NB4 (cell line): Measurements from ENCODE around the gene FER.

Experiments
- CTCF ChIP-seq: IDR thresholded peaks from one replicate; pipeline ENCODE4 v1.5.1; 2012; ENCODE audit warnings: low read depth, low read length
- MAX ChIP-seq: IDR thresholded peaks from 2 replicates; pipeline ENCODE4 v1.6.1; 2011; ENCODE audit warnings: low read depth, low read length
- MYC ChIP-seq: IDR thresholded peaks from 2 replicates; pipeline ENCODE4 v1.6.1; 2011; ENCODE audit warnings: low read depth, low read length
- POLR2A ChIP-seq: IDR thresholded peaks from 2 replicates; pipeline ENCODE4 v1.6.1; 2011; ENCODE audit warnings: mild to moderate bottlenecking; ENCODE audit not compliant: insufficient read length; ENCODE audit errors: extremely low read depth

GRCh38 chr5:108730617-108731340 is 16.9 kb upstream of the FER start:
- no peak for TF ChIP-seq CTCF
- no peak for TF ChIP-seq MAX
- TF ChIP-seq POLR2A: no peak
- TF ChIP-seq MYC: no peak
